Common myeloid progenitor, CD34-positive (primary cell): Measurements from ENCODE around the gene FAM151B.
"Not testable (repeated sequence)": the region's sequence is repeated elsewhere in the genome, so short reads cannot be mapped to it uniquely, and the experiment has no call there.

Experiments used
- CTCF ChIA-PET: fragments of 350-600 bp; sonication (Branson Sonifier 250); formaldehyde crosslinking; loops from one replicate; lab custom pipeline; 2021; ENCODE audit warnings: antibody characterized with exemption; lab: Charles Lee
- POLR2A ChIA-PET: fragments of 350-600 bp; sonication (Branson Sonifier 250); formaldehyde crosslinking; loops from one replicate; lab custom pipeline; 2021; ENCODE audit warnings: antibody characterized with exemption; lab: Charles Lee
- DNase-seq, 3 donors: peaks; one replicate each; pipeline versions ENCODE4 v3.0.0 to v3.0.0-alpha.2; 2013
- H3K27ac ChIP-seq, 2 experiments: 1 replicate in 1 of 2; 2 replicates in 1 of 2; pipeline ENCODE4 v1.7.0; 2013; ENCODE audit warnings: inconsistent platforms in 2 of 2, low read length in 2 of 2, mild to moderate bottlenecking in 2 of 2, low read depth in 1 of 2, moderate library complexity in 1 of 2; ENCODE audit not compliant: severe bottlenecking in 2 of 2, insufficient read depth in 1 of 2, poor library complexity in 1 of 2
- H3K27me3 ChIP-seq, 5 experiments: replicated peaks in 2 of 5; 1 replicate in 3 of 5; 2 replicates in 2 of 5; pipeline versions ENCODE4 v1.6.1 to v1.7.0; 2013; ENCODE audit warnings: low read length in 4 of 5, mild to moderate bottlenecking in 2 of 5, moderate library complexity in 2 of 5, inconsistent platforms in 1 of 5; ENCODE audit not compliant: insufficient read depth in 5 of 5, control insufficient read depth in 4 of 5
- H3K36me3 ChIP-seq, 4 experiments: 1 replicate in 2 of 4; 2 replicates in 2 of 4; pipeline versions ENCODE4 v1.6.1 to v1.7.0; 2013; ENCODE audit warnings: low read length in 3 of 4, control low read depth in 1 of 4, mild to moderate bottlenecking in 1 of 4; ENCODE audit not compliant: control insufficient read depth in 4 of 4, insufficient read depth in 4 of 4
- H3K4me1 ChIP-seq, 4 experiments: 1 replicate in 3 of 4; 2 replicates in 1 of 4; pipeline versions ENCODE4 v1.6.1 to v1.7.1; 2013; ENCODE audit warnings: low read length in 3 of 4, mild to moderate bottlenecking in 3 of 4, control low read depth in 1 of 4, inconsistent platforms in 1 of 4, moderate library complexity in 1 of 4; ENCODE audit not compliant: control insufficient read depth in 4 of 4, insufficient read depth in 4 of 4; ENCODE audit errors: control extremely low read depth in 1 of 4
- H3K4me3 ChIP-seq, 7 experiments: 1 replicate in 4 of 7; 2 replicates in 3 of 7; pipeline versions ENCODE4 v1.5.1 to v1.7.0; 2013; ENCODE audit warnings: mild to moderate bottlenecking in 7 of 7, low read length in 6 of 7, moderate library complexity in 6 of 7, inconsistent platforms in 2 of 7, low read depth in 2 of 7, control low read depth in 1 of 7; ENCODE audit not compliant: insufficient read depth in 4 of 7, control insufficient read depth in 1 of 7; ENCODE audit errors: extremely low read depth in 1 of 7
- H3K9me3 ChIP-seq, 5 experiments: 1 replicate in 4 of 5; 2 replicates in 1 of 5; pipeline versions ENCODE4 v1.6.1 to v1.7.1; 2013; ENCODE audit warnings: low read length in 4 of 5, mild to moderate bottlenecking in 2 of 5, inconsistent platforms in 1 of 5, low read depth in 1 of 5, moderate library complexity in 1 of 5; ENCODE audit not compliant: control insufficient read depth in 4 of 5, insufficient read depth in 2 of 5; ENCODE audit errors: control extremely low read depth in 1 of 5
- WGBS: methylation state at CpG from one replicate; pipeline ENCODE4 v1.1.5; 2013; ENCODE audit not compliant: insufficient coverage; 5-methylcytosine and 5-hydroxymethylcytosine counted together

The FAM151B gene

DNA sequence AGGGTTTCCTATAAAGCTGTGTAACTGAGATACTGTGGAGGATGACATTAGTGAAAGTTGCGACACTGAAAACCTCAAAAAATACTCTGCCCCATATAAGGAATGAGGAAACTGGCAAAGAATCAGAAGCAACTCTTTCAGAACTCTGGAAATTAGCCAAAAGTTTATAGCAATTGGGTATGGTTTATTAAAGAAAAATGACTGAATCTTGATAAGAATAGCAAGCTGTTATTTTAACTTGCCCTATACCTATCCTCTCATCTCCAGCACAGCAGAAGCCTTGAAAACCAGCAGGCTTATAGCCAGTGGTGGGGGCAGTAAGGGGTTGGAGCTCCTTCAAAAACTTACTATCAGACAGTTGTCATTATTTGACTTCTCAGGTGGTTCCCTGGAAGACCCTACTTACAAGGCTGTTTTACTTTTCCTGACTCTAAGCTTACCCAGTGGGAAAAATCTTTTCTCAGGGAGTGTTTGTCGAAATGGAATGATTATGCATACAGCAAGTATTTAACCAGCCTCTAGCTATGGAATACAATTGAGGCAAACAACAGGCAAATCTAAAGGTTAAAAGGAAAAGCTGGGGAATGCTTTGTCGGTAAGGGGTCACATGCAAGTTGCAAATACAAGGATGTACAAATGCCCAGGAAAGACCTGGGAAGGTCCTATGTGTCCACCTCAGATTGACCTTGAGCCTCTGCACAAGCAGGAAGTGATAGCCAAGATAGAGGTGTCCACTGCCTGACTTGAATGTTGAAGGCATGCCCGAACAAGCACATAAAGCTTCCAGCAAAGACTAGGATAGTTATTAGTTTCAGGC lies 21.0 kb upstream of the FAM151B start:
- 100% methylated on average over 1 of the region's 4 CpGs for WGBS
- ChIA-PET CTCF (interaction anchor here (0.6 to 1.1 kb wide), 2 partner anchors 14 to 164 kb away, joined by 3 read pairs; no protein-coding TSS in a partner anchor), POLR2A (no interaction called here)
- H3K4me1 ChIP-seq: peaks cover 0 to 6% (median 0%) of the 10 kb centered on the region in 4 experiments
- H3K4me3 ChIP-seq: no peak overlapping the region
- no peak for DNase-seq
- no peaks in the 10 kb centered on the region for H3K27me3 ChIP-seq
- H3K9me3 ChIP-seq: peaks cover 8 to 55% (median 28%) of the 10 kb centered on the region in 5 experiments
- H3K27ac ChIP-seq: no peak overlapping the region
- peaks cover 15 to 54% (median 24%) of the 10 kb centered on the region in 4 experiments for H3K36me3 ChIP-seq

DNA sequence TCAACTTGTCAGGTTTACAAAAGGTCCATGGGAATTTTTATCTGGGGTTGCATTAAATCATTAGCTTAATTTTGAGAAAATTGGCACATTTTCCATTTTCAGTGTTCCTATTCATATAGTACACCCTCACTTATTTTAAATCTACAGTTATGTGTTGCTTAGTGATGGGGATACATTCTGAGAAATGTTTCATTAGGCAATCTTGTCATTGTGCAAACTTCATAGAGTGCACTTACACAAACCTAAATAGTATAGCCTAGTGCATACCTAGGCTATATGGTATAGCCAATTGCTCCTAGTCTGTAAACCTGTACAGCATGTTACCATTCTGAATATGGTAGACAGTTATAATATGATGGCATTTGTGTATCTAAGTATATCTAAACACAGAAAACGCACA lies 19.8 kb upstream of the FAM151B start:
- ChIA-PET POLR2A (no interaction called here), CTCF (no interaction called here)
- no peaks in the 10 kb centered on the region for H3K27me3 ChIP-seq
- H3K4me1 ChIP-seq: peaks cover 0 to 6% (median 0%) of the 10 kb centered on the region in 4 experiments
- peaks cover 18 to 49% (median 24%) of the 10 kb centered on the region in 4 experiments for H3K36me3 ChIP-seq
- H3K27ac ChIP-seq: no peak overlapping the region
- H3K9me3 ChIP-seq: peaks cover 9 to 51% (median 24%) of the 10 kb centered on the region in 5 experiments
- no CpG with 5 or more reads among the region's 1 CpG for WGBS
- H3K4me3 ChIP-seq: no peak overlapping the region
- no peak for DNase-seq

DNA sequence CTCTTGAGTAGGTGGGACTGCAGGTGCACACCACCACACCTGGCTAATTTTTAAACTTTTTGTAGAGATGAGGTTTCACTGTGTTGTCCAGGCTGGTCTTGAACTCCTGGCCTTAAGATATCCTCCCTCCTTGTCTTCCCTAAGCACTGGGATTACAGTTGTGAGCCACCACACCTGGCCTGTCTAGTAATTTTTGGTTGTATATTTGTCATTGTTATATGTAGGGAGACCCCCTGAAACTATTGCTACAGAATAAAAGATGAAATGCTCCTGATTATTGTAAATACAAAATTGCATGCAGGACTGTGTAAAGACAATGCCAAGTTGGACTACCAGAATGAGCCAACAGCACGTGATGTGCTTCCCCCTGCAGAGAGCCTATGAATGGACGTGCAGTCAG lies 17.3 kb upstream of the FAM151B start:
- H3K27ac ChIP-seq, H3K4me3 ChIP-seq, CTCF ChIA-PET, DNase-seq, POLR2A ChIA-PET, H3K27me3 ChIP-seq, H3K4me1 ChIP-seq: not testable (repeated sequence)
- WGBS: no CpG with 5 or more reads among the region's 2 CpGs
- Histone ChIP-seq H3K9me3 (peaks cover 7 to 35% (median 16%) of the 10 kb centered on the region in 5 experiments), H3K36me3 (peaks cover 28 to 60% (median 30%) of the 10 kb centered on the region in 4 experiments)

DNA sequence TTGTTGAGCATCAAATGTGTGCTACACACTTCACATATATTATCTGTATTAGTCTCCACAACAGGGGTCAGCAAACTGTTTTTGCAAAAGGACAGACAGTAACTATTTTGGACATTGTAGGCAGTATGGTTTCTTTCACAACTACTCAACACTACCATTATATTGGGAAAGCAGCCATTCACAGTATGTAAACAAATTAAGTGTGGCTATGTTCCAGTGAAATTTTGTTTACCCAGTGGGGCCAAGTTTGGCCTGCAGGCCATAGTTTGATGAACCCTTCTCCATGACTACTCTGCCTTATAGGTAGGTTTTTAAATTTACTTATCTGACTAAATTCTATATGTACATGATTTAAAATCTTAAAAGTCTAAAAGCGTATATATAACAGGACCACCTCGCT lies 13.0 kb upstream of the FAM151B start:
- H3K27ac ChIP-seq: no peak overlapping the region
- no peak for DNase-seq
- POLR2A ChIA-PET: no interaction called here
- CTCF ChIA-PET: no interaction called here
- no peaks in the 10 kb centered on the region for H3K4me1 ChIP-seq
- H3K36me3 ChIP-seq: peaks cover 22 to 40% (median 29%) of the 10 kb centered on the region in 4 experiments
- H3K4me3 ChIP-seq: no peak overlapping the region
- 100% methylated on average over 1 of the region's 2 CpGs for WGBS
- H3K27me3 ChIP-seq: no peaks in the 10 kb centered on the region
- peaks cover 4 to 18% (median 15%) of the 10 kb centered on the region in 5 experiments for H3K9me3 ChIP-seq

DNA sequence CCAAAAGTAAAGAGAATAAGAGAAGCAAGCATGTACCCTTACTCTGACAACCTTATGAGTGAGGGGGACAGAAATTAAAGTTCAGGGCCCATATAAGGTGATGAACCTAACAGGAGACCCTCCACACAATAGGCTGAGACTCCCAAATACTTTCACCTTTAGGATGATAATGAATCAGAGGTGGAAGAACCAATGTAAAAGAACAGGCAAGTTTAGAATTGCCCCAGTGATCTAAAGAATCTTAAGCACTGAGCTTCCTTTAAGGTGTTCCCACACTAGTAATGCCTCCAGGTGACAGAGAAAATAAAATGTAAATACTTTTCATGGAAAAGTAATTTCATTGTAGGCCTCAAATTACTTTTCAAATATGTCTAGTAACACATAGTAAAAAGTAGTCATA lies 8.2 kb upstream of the FAM151B start:
- CTCF ChIA-PET: interaction anchor here (1.1 kb wide), 1 partner anchor 68 kb away, joined by 3 read pairs; no protein-coding TSS in a partner anchor

DNA sequence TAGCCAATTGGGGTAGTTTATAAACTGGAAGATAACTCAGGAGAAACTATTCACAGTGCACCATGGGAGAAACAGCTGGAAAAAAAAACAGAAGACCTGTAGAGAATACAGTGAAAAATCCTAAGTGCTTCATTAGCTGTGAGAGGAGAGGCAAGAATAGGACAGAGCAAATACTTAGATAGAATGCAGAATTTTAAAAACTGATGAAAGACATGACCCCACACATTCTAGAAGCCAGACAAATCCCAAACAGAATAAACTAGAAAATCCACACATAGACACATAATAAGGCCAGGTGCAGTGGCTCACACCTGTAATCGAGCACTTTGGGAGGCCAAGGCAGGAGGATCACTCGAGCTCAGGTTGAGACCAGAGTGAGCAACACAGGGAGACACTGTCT lies 7.5 kb upstream of the FAM151B start:
- H3K4me1 ChIP-seq: no peaks in the 10 kb centered on the region
- no peak overlapping the region for H3K4me3 ChIP-seq
- ChIA-PET POLR2A (interaction anchor here (0.6 kb wide), 1 partner anchor 1662 kb away, joined by 5 read pairs; no protein-coding TSS in a partner anchor), CTCF (interaction anchor here (1.0 to 1.2 kb wide), 3 partner anchors 13 to 69 kb away, joined by 3 read pairs; no protein-coding TSS in a partner anchor)
- H3K9me3 ChIP-seq: peaks cover 3 to 36% (median 6%) of the 10 kb centered on the region in 5 experiments
- 96% methylated on average over 2 of the region's 2 CpGs for WGBS
- no peak overlapping the region for H3K27ac ChIP-seq
- no peak for DNase-seq
- H3K27me3 ChIP-seq: no peaks in the 10 kb centered on the region
- H3K36me3 ChIP-seq: peaks cover 1 to 27% (median 10%) of the 10 kb centered on the region in 4 experiments

More for the DNA sequence above, 8.2 kb upstream of the FAM151B start:
- POLR2A ChIA-PET: no interaction called here
- H3K27me3 ChIP-seq: no peaks in the 10 kb centered on the region
- DNase-seq: no peak
- no peak overlapping the region for H3K4me3 ChIP-seq
- peaks cover 8 to 33% (median 15%) of the 10 kb centered on the region in 4 experiments for H3K36me3 ChIP-seq
- peaks cover 3 to 36% (median 6%) of the 10 kb centered on the region in 5 experiments for H3K9me3 ChIP-seq
- no peak overlapping the region for H3K27ac ChIP-seq
- no peaks in the 10 kb centered on the region for H3K4me1 ChIP-seq
